Astrocyte (in vitro differentiated cells and primary cell): ENCODE measurements around the gene CTDSPL. TPM values are rescaled to one million over a fixed set of nuclear protein-coding genes. Genes with fewer than 3 reads are reported as not detected.
"Not testable (repeated sequence)": the region's sequence is repeated elsewhere in the genome, so short reads cannot be mapped to it uniquely, and the experiment has no call there.

Experiments used
- DNase-seq: peaks from one replicate; pipeline ENCODE4 v3.0.0-alpha.2; 2010; ENCODE audit warnings: low read depth
- FAIRE-seq: peaks from 2 replicates; lab custom pipeline; 2011; peaks lifted over from hg19 to GRCh38; lab: Jason Lieb, UNC
- H2AFZ ChIP-seq: 2 replicates; pipeline ENCODE4 v1.6.0; 2012; ENCODE audit warnings: low read depth, low read length, inconsistent platforms
- H3K27ac ChIP-seq: 2 replicates; pipeline ENCODE4 v1.5.1; 2011; ENCODE audit warnings: low read depth, low read length, inconsistent platforms
- H3K27me3 ChIP-seq: 2 replicates; pipeline ENCODE4 v1.6.0; 2011; ENCODE audit warnings: low read length, inconsistent platforms; ENCODE audit not compliant: insufficient read depth
- H3K36me3 ChIP-seq: 2 replicates; pipeline ENCODE4 v1.5.1; 2011; ENCODE audit warnings: low read length, inconsistent platforms; ENCODE audit not compliant: insufficient read depth
- H3K4me1 ChIP-seq: 2 replicates; pipeline ENCODE4 v1.5.1; 2011; ENCODE audit warnings: low read length, inconsistent platforms; ENCODE audit not compliant: insufficient read depth
- H3K4me2 ChIP-seq: 2 replicates; pipeline ENCODE4 v1.6.0; 2012; ENCODE audit warnings: low read length, inconsistent platforms
- H3K4me3 ChIP-seq: 2 replicates; pipeline ENCODE4 v1.5.1; 2011; ENCODE audit warnings: low read depth, mild to moderate bottlenecking, low read length, inconsistent platforms; ENCODE audit not compliant: insufficient read depth
- H3K79me2 ChIP-seq: 2 replicates; pipeline ENCODE4 v1.6.0; 2012; ENCODE audit warnings: mild to moderate bottlenecking, low read length, inconsistent platforms; ENCODE audit not compliant: insufficient read depth
- H3K9ac ChIP-seq: 2 replicates; pipeline ENCODE4 v1.6.0; 2012; ENCODE audit warnings: mild to moderate bottlenecking, low read length, inconsistent platforms
- H3K9me3 ChIP-seq: 2 replicates; pipeline ENCODE4 v1.5.1; 2012; ENCODE audit warnings: low read depth, mild to moderate bottlenecking, low read length, inconsistent platforms; ENCODE audit not compliant: insufficient read depth
- H4K20me1 ChIP-seq: 2 replicates; pipeline ENCODE4 v1.6.0; 2012; ENCODE audit warnings: low read length, inconsistent platforms; ENCODE audit not compliant: insufficient read depth
- H3K27ac Mint-ChIP-seq: one replicate; pipeline ENCODE4 v1.8.0; 2021; ENCODE audit warnings: mild to moderate bottlenecking, mixed read lengths; ENCODE audit not compliant: unreplicated experiment
- H3K27me3 Mint-ChIP-seq: one replicate; pipeline ENCODE4 v1.8.0; 2021; ENCODE audit warnings: low read depth, mixed read lengths; ENCODE audit not compliant: unreplicated experiment
- H3K36me3 Mint-ChIP-seq: one replicate; pipeline ENCODE4 v1.8.0; 2021; ENCODE audit warnings: low read depth, mixed read lengths; ENCODE audit not compliant: unreplicated experiment
- H3K4me1 Mint-ChIP-seq: one replicate; pipeline ENCODE4 v1.8.0; 2021; ENCODE audit warnings: low read depth, mixed read lengths; ENCODE audit not compliant: unreplicated experiment
- H3K4me3 Mint-ChIP-seq: one replicate; pipeline ENCODE4 v1.8.0; 2021; ENCODE audit warnings: mild to moderate bottlenecking, moderate library complexity, mixed read lengths; ENCODE audit not compliant: unreplicated experiment
- H3K9me3 Mint-ChIP-seq: one replicate; pipeline ENCODE4 v1.8.0; 2021; ENCODE audit warnings: mild to moderate bottlenecking, mixed read lengths; ENCODE audit not compliant: unreplicated experiment
- EZH2 ChIP-seq: IDR thresholded peaks from 2 replicates; pipeline ENCODE4 v1.6.1; 2012; ENCODE audit warnings: mild to moderate bottlenecking, low read length, inconsistent platforms; ENCODE audit not compliant: insufficient read depth
- total RNA-seq: library from RNA; stranded (reverse); gene quantifications from 2 replicates; pipeline ENCODE4 v1.2.1, GENCODE V29; 2021
- TF ChIP-seq, protein P1 (sequence below): IDR thresholded peaks from 2 replicates; pipeline ENCODE4 v1.5.1; 2011; ENCODE audit warnings: low read depth, mild to moderate bottlenecking, inconsistent platforms, low read length, moderate library complexity; ENCODE audit not compliant: insufficient read depth

Gene CTDSPL
- total RNA-seq, 1 donor from 2014 or later, result 37.9 TPM

- Histone ChIP-seq H3K9ac (no peak overlapping the region), H4K20me1 (no peaks in the 10 kb centered on the region), H3K4me3 (no peak overlapping the region), H3K4me2 (no peak overlapping the region), H2AFZ (no peak overlapping the region), H3K9me3 (no peaks in the 10 kb centered on the region), H3K36me3 (no peaks in the 10 kb centered on the region), H3K4me1 (no peaks in the 10 kb centered on the region), H3K27me3 (no peaks in the 10 kb centered on the region), H3K79me2 (no peaks in the 10 kb centered on the region), H3K27ac (no peak overlapping the region)
- H3K27ac Mint-ChIP-seq, result no peak overlapping the region
- H3K4me3 Mint-ChIP-seq, result no peak overlapping the region
- H3K4me1 Mint-ChIP-seq, result peaks cover 5% of the 10 kb centered on the region
- peaks cover 20% of the 10 kb centered on the region for H3K27me3 Mint-ChIP-seq
- peaks cover 14% of the 10 kb centered on the region for H3K36me3 Mint-ChIP-seq
- TF ChIP-seq, protein P1, sequence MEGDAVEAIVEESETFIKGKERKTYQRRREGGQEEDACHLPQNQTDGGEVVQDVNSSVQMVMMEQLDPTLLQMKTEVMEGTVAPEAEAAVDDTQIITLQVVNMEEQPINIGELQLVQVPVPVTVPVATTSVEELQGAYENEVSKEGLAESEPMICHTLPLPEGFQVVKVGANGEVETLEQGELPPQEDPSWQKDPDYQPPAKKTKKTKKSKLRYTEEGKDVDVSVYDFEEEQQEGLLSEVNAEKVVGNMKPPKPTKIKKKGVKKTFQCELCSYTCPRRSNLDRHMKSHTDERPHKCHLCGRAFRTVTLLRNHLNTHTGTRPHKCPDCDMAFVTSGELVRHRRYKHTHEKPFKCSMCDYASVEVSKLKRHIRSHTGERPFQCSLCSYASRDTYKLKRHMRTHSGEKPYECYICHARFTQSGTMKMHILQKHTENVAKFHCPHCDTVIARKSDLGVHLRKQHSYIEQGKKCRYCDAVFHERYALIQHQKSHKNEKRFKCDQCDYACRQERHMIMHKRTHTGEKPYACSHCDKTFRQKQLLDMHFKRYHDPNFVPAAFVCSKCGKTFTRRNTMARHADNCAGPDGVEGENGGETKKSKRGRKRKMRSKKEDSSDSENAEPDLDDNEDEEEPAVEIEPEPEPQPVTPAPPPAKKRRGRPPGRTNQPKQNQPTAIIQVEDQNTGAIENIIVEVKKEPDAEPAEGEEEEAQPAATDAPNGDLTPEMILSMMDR, result no peak
- TF ChIP-seq EZH2, result no peak
- DNase-seq (no peak), FAIRE-seq (no peak)
- no peaks in the 10 kb centered on the region for H3K9me3 Mint-ChIP-seq
These were observed 125.0 kb downstream of the CTDSPL start for GRCh38 chr3:37986479-37987314.

GRCh38 chr3:37987315-37987697, 125.6 kb downstream of the CTDSPL start:
- no peak for TF ChIP-seq EZH2
- TF ChIP-seq, protein P1, result no peak
- Histone ChIP-seq H3K4me1 (no peaks in the 10 kb centered on the region), H3K9ac (no peak overlapping the region), H2AFZ (no peak overlapping the region), H4K20me1 (no peaks in the 10 kb centered on the region), H3K79me2 (no peaks in the 10 kb centered on the region), H3K27ac (no peak overlapping the region), H3K36me3 (no peaks in the 10 kb centered on the region), H3K4me2 (no peak overlapping the region), H3K9me3 (no peaks in the 10 kb centered on the region), H3K27me3 (peaks cover 3% of the 10 kb centered on the region), H3K4me3 (no peak overlapping the region)
- FAIRE-seq (no peak), DNase-seq (no peak)
- no peak overlapping the region for H3K4me3 Mint-ChIP-seq
- no peaks in the 10 kb centered on the region for H3K9me3 Mint-ChIP-seq
- H3K4me1 Mint-ChIP-seq, result peaks cover 5% of the 10 kb centered on the region
- no peak overlapping the region for H3K27ac Mint-ChIP-seq
- peaks cover 24% of the 10 kb centered on the region for H3K27me3 Mint-ChIP-seq
- H3K36me3 Mint-ChIP-seq, result peaks cover 14% of the 10 kb centered on the region

DNA sequence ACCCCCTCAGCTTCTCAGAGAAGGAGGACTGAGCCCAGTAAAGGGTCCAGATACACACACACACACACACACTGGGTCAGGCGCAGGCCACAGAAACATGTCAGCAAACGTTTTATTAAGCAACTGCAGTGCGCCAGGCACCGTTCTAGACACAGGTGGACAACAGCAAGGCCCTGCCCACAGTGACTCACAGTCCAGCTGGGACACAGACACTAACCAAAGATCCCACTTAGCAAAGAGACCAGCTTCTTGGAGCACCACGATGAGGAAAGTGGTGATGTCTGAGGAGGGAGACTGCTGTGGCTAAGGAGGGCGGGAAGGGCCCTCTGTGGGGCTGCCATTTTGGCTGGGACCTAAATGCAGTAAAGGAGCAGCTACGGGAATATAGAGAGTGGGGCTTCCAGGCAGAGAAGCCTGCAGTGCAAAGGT, 126.1 kb downstream of the CTDSPL start:
- Histone ChIP-seq H3K27ac (no peak overlapping the region), H3K36me3 (no peaks in the 10 kb centered on the region), H3K79me2 (no peaks in the 10 kb centered on the region), H3K27me3 (peaks cover 5% of the 10 kb centered on the region), H3K4me2 (no peak overlapping the region), H3K4me1 (no peaks in the 10 kb centered on the region), H3K4me3 (no peak overlapping the region), H2AFZ (no peak overlapping the region), H3K9me3 (no peaks in the 10 kb centered on the region), H3K9ac (no peak overlapping the region), H4K20me1 (no peaks in the 10 kb centered on the region)
- H3K4me1 Mint-ChIP-seq, result peaks cover 5% of the 10 kb centered on the region
- H3K27ac Mint-ChIP-seq, result no peak overlapping the region
- H3K36me3 Mint-ChIP-seq, result peaks cover 14% of the 10 kb centered on the region
- H3K4me3 Mint-ChIP-seq, result no peak overlapping the region
- H3K9me3 Mint-ChIP-seq, result no peaks in the 10 kb centered on the region
- DNase-seq, result no peak
- FAIRE-seq, result no peak
- H3K27me3 Mint-ChIP-seq, result peaks cover 28% of the 10 kb centered on the region
- TF ChIP-seq EZH2, result no peak
- TF ChIP-seq, protein P1, result no peak

DNA sequence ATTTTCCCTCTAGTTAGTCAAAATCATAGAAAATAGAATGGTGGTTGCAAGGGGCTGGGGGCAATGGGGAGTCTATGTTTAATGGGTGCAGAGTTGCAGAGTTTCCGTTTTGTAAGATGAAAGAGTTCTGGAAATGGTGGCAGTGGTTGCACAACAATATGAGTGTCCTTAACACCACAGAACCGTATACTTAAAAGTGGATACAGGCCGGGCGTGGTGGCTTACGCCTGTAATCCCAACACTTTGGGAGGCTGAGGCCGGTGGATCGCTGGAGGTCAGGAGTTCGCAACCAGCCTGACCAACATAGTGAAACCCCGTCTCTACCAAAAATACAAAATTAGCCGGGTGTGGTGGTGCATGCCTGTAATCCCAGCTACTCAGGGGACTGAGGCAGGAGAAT, 126.7 kb downstream of the CTDSPL start:
- Mint-ChIP-seq H3K27me3 (peaks cover 33% of the 10 kb centered on the region), H3K36me3 (peaks cover 14% of the 10 kb centered on the region)
- H3K4me1 ChIP-seq, H3K36me3 ChIP-seq, H3K9me3 Mint-ChIP-seq, H3K4me1 Mint-ChIP-seq, H3K27me3 ChIP-seq, H3K4me3 Mint-ChIP-seq, FAIRE-seq, H3K27ac ChIP-seq, H4K20me1 ChIP-seq, H3K9me3 ChIP-seq, H2AFZ ChIP-seq, H3K27ac Mint-ChIP-seq, H3K79me2 ChIP-seq, H3K9ac ChIP-seq, H3K4me2 ChIP-seq, DNase-seq, H3K4me3 ChIP-seq: not testable (repeated sequence)
